PC-3 (cell line): ENCODE measurements around the gene SDK1. TPM values are rescaled to one million over a fixed set of nuclear protein-coding genes. Genes with fewer than 3 reads are reported as not detected.

Experiments used
- ATAC-seq: fragments of 200-7000 bp; cut with Tn5 transposase; 2 replicates; pipeline ENCODE4 v1.9.1; 2020; ENCODE audit warnings: mild to moderate bottlenecking, moderate library complexity
- BruUV-seq: library from RNA; stranded (reverse); fragments of 400-500 nt; replicated peaks from 2 replicates; lab custom pipeline; 2021; lab: Mats Ljungman, UMichigan
- CTCF ChIA-PET: fragments of 300-600 bp; sonication (Branson Sonifier 250); formaldehyde crosslinking; loops from one replicate; lab custom pipeline; 2022; ENCODE audit warnings: antibody characterized with exemption; lab: Charles Lee
- POLR2A ChIA-PET: fragments of 300-600 bp; sonication (Branson Sonifier 250); formaldehyde crosslinking; loops from one replicate; lab custom pipeline; 2022; ENCODE audit warnings: antibody characterized with exemption; ENCODE audit not compliant: unreplicated experiment; lab: Charles Lee
- DNase-seq: peaks from one replicate; pipeline ENCODE4 v3.0.0-alpha.2; 2015
- H2AFZ ChIP-seq: fragments of 300-600 bp; sonication (generic); 2 replicates; pipeline ENCODE4 v1.6.0; 2016; ENCODE audit warnings: antibody characterized with exemption, low read length
- H3F3A ChIP-seq: fragments of 300-600 bp; sonication (generic); one replicate; pipeline ENCODE4 v1.6.0; 2017; ENCODE audit warnings: antibody characterized with exemption, low read length, control low read depth, mild to moderate bottlenecking; ENCODE audit not compliant: unreplicated experiment
- H3K27ac ChIP-seq: fragments of 300-600 bp; sonication (generic); 2 replicates; pipeline ENCODE4 v1.5.1; 2016; ENCODE audit warnings: mild to moderate bottlenecking, low read length
- H3K27me3 ChIP-seq: fragments of 300-600 bp; sonication (generic); 2 replicates; pipeline ENCODE4 v1.6.1; 2016; ENCODE audit warnings: low read length, mixed read lengths
- H3K36me3 ChIP-seq: fragments of 300-600 bp; sonication (generic); 2 replicates; pipeline ENCODE4 v1.6.1; 2016; ENCODE audit warnings: low read depth, mixed run types, low read length, mixed read lengths
- H3K4me1 ChIP-seq: fragments of 300-600 bp; sonication (generic); 2 replicates; pipeline ENCODE4 v1.5.1; 2016; ENCODE audit warnings: low read length; ENCODE audit not compliant: insufficient read depth
- H3K4me2 ChIP-seq: fragments of 300-600 bp; sonication (generic); 2 replicates; pipeline ENCODE4 v1.6.0; 2016; ENCODE audit warnings: low read length
- H3K4me3 ChIP-seq: fragments of 300-600 bp; sonication (generic); 2 replicates; pipeline ENCODE4 v1.5.1; 2016; ENCODE audit warnings: mild to moderate bottlenecking, low read length, mixed read lengths
- H3K79me2 ChIP-seq: fragments of 300-600 bp; sonication (generic); 2 replicates; pipeline ENCODE4 v1.6.1; 2017; ENCODE audit warnings: low read length, mixed read lengths
- H3K9ac ChIP-seq: fragments of 300-600 bp; sonication (generic); 2 replicates; pipeline ENCODE4 v1.6.0; 2016; ENCODE audit warnings: mild to moderate bottlenecking, low read length
- H3K9me2 ChIP-seq: fragments of 300-600 bp; sonication (generic); replicated peaks from 2 replicates; pipeline ENCODE4 v1.6.1; 2016; ENCODE audit warnings: mixed run types, low read length, mixed read lengths
- H3K9me3 ChIP-seq: fragments of 300-600 bp; sonication (generic); 2 replicates; pipeline ENCODE4 v1.6.1; 2016; ENCODE audit warnings: low read length, mixed read lengths
- H4K20me1 ChIP-seq: fragments of 300-600 bp; sonication (generic); 2 replicates; pipeline ENCODE4 v1.6.1; 2016; ENCODE audit warnings: low read length, mixed read lengths
- CTCF ChIP-seq: fragments of 300-600 bp; sonication (generic); conservative IDR thresholded peaks from 2 replicates; pipeline ENCODE4 v1.5.1; 2017; ENCODE audit warnings: antibody characterized with exemption, low read depth, mild to moderate bottlenecking, low read length
- EZH2 ChIP-seq: fragments of 300-600 bp; sonication (generic); IDR thresholded peaks from one replicate; pipeline ENCODE4 v1.6.1; 2017; ENCODE audit warnings: antibody characterized with exemption, mild to moderate bottlenecking, low read length; ENCODE audit not compliant: unreplicated experiment
- EZH2phosphoT487 ChIP-seq: fragments of 300-600 bp; sonication (generic); IDR thresholded peaks from 2 replicates; pipeline ENCODE4 v1.6.1; 2018; ENCODE audit warnings: mild to moderate bottlenecking, antibody characterized with exemption, low read length, borderline replicate concordance
- intact Hi-C: fragments of 100-400 bp; cut with micrococcal nuclease; formaldehyde crosslinking; loops from 2 replicates; pipeline ENCODE4 v1.9.0; 2023
- total RNA-seq: library from RNA; depleted of rRNA; stranded (reverse); fragments of >200 nt; gene quantifications from 2 replicates; pipeline ENCODE4 v1.2.3, GENCODE V29; 2014

SDK1 gene
- total RNA-seq, 1 experiment from 2014 or later: 2.8 TPM

- Histone ChIP-seq H4K20me1 (no peaks in the 10 kb centered on the region), H3F3A (no peaks in the 10 kb centered on the region), H2AFZ (no peak overlapping the region), H3K27me3 (no peaks in the 10 kb centered on the region), H3K4me1 (no peaks in the 10 kb centered on the region), H3K36me3 (no peaks in the 10 kb centered on the region), H3K9me3 (no peaks in the 10 kb centered on the region), H3K4me2 (no peak overlapping the region), H3K27ac (no peak overlapping the region), H3K9me2 (no peaks in the 10 kb centered on the region), H3K4me3 (no peak overlapping the region), H3K79me2 (no peaks in the 10 kb centered on the region), H3K9ac (no peak overlapping the region)
- TF ChIP-seq EZH2: no peak
- TF ChIP-seq EZH2phosphoT487: no peak
- no peak for TF ChIP-seq CTCF
- intact Hi-C loops: no loop called here
- CTCF ChIA-PET: no interaction called here
- no TSS peak for BruUV-seq
- ATAC-seq: no peak
- DNase-seq: no peak
- POLR2A ChIA-PET: no interaction called here
These were observed 714.3 kb downstream of the SDK1 start for GRCh38 chr7:4015371-4015770.

GRCh38 chr7:4015996-4016395, 714.9 kb downstream of the SDK1 start:
- Histone ChIP-seq H3K4me3 (no peak overlapping the region), H3K79me2 (no peaks in the 10 kb centered on the region), H4K20me1 (no peaks in the 10 kb centered on the region), H3F3A (no peaks in the 10 kb centered on the region), H3K4me2 (no peak overlapping the region), H3K27ac (no peak overlapping the region), H3K9me3 (no peaks in the 10 kb centered on the region), H3K9ac (no peak overlapping the region), H2AFZ (no peak overlapping the region), H3K27me3 (no peaks in the 10 kb centered on the region), H3K9me2 (no peaks in the 10 kb centered on the region), H3K36me3 (no peaks in the 10 kb centered on the region), H3K4me1 (no peaks in the 10 kb centered on the region)
- no peak for ATAC-seq
- intact Hi-C loops: no loop called here
- ChIA-PET POLR2A (no interaction called here), CTCF (no interaction called here)
- no TSS peak for BruUV-seq
- TF ChIP-seq EZH2 (no peak), EZH2phosphoT487 (no peak), CTCF (no peak)
- DNase-seq: no peak

- Histone ChIP-seq H4K20me1 (no peaks in the 10 kb centered on the region), H2AFZ (no peak overlapping the region)
These were observed 716.0 kb downstream of the SDK1 start for GRCh38 chr7:4017081-4017480.

More at GRCh38 chr7:4017081-4017480, 716.0 kb downstream of the SDK1 start:
- no peaks in the 10 kb centered on the region for H3K79me2 ChIP-seq
- no peak for DNase-seq
- H3K4me3 ChIP-seq: no peak overlapping the region
- BruUV-seq: no TSS peak
- no peak overlapping the region for H3K4me2 ChIP-seq
- ChIA-PET CTCF (no interaction called here), POLR2A (no interaction called here)
- H3K9me3 ChIP-seq: no peaks in the 10 kb centered on the region
- no peaks in the 10 kb centered on the region for H3K36me3 ChIP-seq
- TF ChIP-seq EZH2phosphoT487 (no peak), EZH2 (no peak), CTCF (no peak)
- no peak for ATAC-seq
- no peak overlapping the region for H3K27ac ChIP-seq
- H3K9ac ChIP-seq: no peak overlapping the region
- no peaks in the 10 kb centered on the region for H3F3A ChIP-seq
- H3K4me1 ChIP-seq: no peaks in the 10 kb centered on the region
- no peaks in the 10 kb centered on the region for H3K27me3 ChIP-seq
- no peaks in the 10 kb centered on the region for H3K9me2 ChIP-seq
- intact Hi-C loops: no loop called here
